GM12878 (cell line): ENCODE data around the gene TMCC2. TPM values are rescaled to one million over a fixed set of nuclear protein-coding genes. Genes with fewer than 3 reads are reported as not detected.

Source experiments
- ATAC-seq: fragments of 200-7000 bp; cut with Tn5 transposase; 3 replicates; pipeline ENCODE4 v1.9.1; 2020; ENCODE audit warnings: mild to moderate bottlenecking, moderate library complexity
- BruUV-seq: library from RNA; stranded (reverse); fragments of 400-500 nt; replicated peaks from 2 replicates; lab custom pipeline; 2021; lab: Mats Ljungman, UMichigan
- CTCF ChIA-PET: fragments of 300-600 bp; sonication (Branson Sonifier 250); formaldehyde crosslinking; extraction: SDS; loops from one replicate; lab custom pipeline; 2021; ENCODE audit warnings: inconsistent platforms; lab: Yijun Ruan, JAX
- POLR2A ChIA-PET: fragments of 350-600 bp; formaldehyde crosslinking; extraction: SDS; loops from one replicate; lab custom pipeline; 2021; ENCODE audit warnings: inconsistent platforms; lab: Charles Lee
- RAD21 ChIA-PET: fragments of 300-600 bp; sonication (Branson Sonifier 250); formaldehyde crosslinking; loops from one replicate; lab custom pipeline; 2023; ENCODE audit warnings: antibody characterized with exemption; ENCODE audit not compliant: unreplicated experiment; lab: Charles Lee
- SMC1A ChIA-PET: fragments of 300-600 bp; sonication (Branson Sonifier 250); formaldehyde crosslinking; loops from one replicate; lab custom pipeline; 2023; ENCODE audit not compliant: unreplicated experiment, uncharacterized antibody; lab: Charles Lee
- DNase-seq: peaks from one replicate; pipeline ENCODE4 v3.0.0-alpha.2; 2011; ENCODE audit warnings: low read depth, low spot score
- FAIRE-seq: peaks from 3 replicates; lab custom pipeline; 2011; peaks lifted over from hg19 to GRCh38; lab: Jason Lieb, UNC
- H2AFZ ChIP-seq: 2 replicates; pipeline ENCODE4 v1.6.0; 2011; ENCODE audit warnings: low read depth, low read length, control low read depth; ENCODE audit not compliant: control insufficient read depth
- H3K27ac ChIP-seq: 2 replicates; pipeline ENCODE4 v1.5.1; 2011; ENCODE audit warnings: control low read depth; ENCODE audit not compliant: control insufficient read depth, insufficient read depth
- H3K27me3 ChIP-seq, 2 experiments: replicated peaks in 1 of 2; 2 replicates each; pipeline versions ENCODE4 v1.6.0 to v1.6.1; 2011; ENCODE audit warnings: low read length in 1 of 2; ENCODE audit not compliant: control insufficient read depth in 2 of 2, insufficient read depth in 2 of 2
- H3K36me3 ChIP-seq, 2 experiments: 2 replicates each; pipeline ENCODE4 v1.5.1; 2011; ENCODE audit warnings: low read length in 1 of 2; ENCODE audit not compliant: control insufficient read depth in 2 of 2, insufficient read depth in 2 of 2
- H3K4me1 ChIP-seq: 2 replicates; pipeline ENCODE4 v1.6.1; 2011; ENCODE audit warnings: mild to moderate bottlenecking, low read length, moderate library complexity, mixed read lengths; ENCODE audit not compliant: control insufficient read depth, insufficient read depth
- H3K4me2 ChIP-seq: 2 replicates; pipeline ENCODE4 v1.6.0; 2011; ENCODE audit warnings: control low read depth; ENCODE audit not compliant: control insufficient read depth, insufficient read depth
- H3K4me3 ChIP-seq: fragments of 200-600 bp; sonication (generic); 2 replicates; pipeline ENCODE4 v1.5.1; 2016
- H3K79me2 ChIP-seq: 2 replicates; pipeline ENCODE4 v1.6.0; 2011; ENCODE audit warnings: low read length; ENCODE audit not compliant: control insufficient read depth, insufficient read depth
- H3K9ac ChIP-seq: 2 replicates; pipeline ENCODE4 v1.8.0; 2011; ENCODE audit warnings: low read length, control low read depth, mixed read lengths; ENCODE audit not compliant: control insufficient read depth, insufficient read depth
- H3K9me3 ChIP-seq: replicated peaks from 3 replicates; pipeline ENCODE4 v1.5.1; 2011; ENCODE audit warnings: mild to moderate bottlenecking, low read length; ENCODE audit not compliant: control insufficient read depth, insufficient read depth
- H4K20me1 ChIP-seq: 2 replicates; pipeline ENCODE4 v1.6.0; 2011; ENCODE audit not compliant: control insufficient read depth, insufficient read depth
- BACH1 ChIP-seq: fragments of 450-650 bp; IDR thresholded peaks from 2 replicates; pipeline ENCODE4 v1.6.1; 2017; ENCODE audit warnings: mild to moderate bottlenecking, borderline replicate concordance
- BCL11A ChIP-seq: IDR thresholded peaks from 2 replicates; pipeline ENCODE4 v1.6.1; 2011; ENCODE audit warnings: low read depth, low read length
- DPF2 ChIP-seq: fragments of 450-650 bp; IDR thresholded peaks from 2 replicates; pipeline ENCODE4 v1.6.1; 2017; ENCODE audit warnings: mild to moderate bottlenecking
- JUND ChIP-seq: IDR thresholded peaks from 2 replicates; pipeline ENCODE4 v1.6.1; 2012; ENCODE audit warnings: low read depth, mild to moderate bottlenecking, low read length, improper control_type of control experiment, moderate library complexity
- KLF5 ChIP-seq: fragments of 450-650 bp; IDR thresholded peaks from 2 replicates; pipeline ENCODE4 v1.6.1; 2014; ENCODE audit warnings: mild to moderate bottlenecking; ENCODE audit not compliant: partially characterized antibody
- MEF2A ChIP-seq: IDR thresholded peaks from 2 replicates; pipeline ENCODE4 v1.6.1; 2011; ENCODE audit warnings: low read depth, mild to moderate bottlenecking, low read length, moderate library complexity; ENCODE audit not compliant: insufficient read depth
- NFXL1 ChIP-seq: fragments of 450-650 bp; IDR thresholded peaks from 2 replicates; pipeline ENCODE4 v1.6.1; 2017; ENCODE audit warnings: antibody characterized with exemption, mild to moderate bottlenecking, borderline replicate concordance
- NFYA ChIP-seq: IDR thresholded peaks from 2 replicates; pipeline ENCODE4 v1.6.1; 2011; ENCODE audit warnings: low read depth, mild to moderate bottlenecking, low read length, improper control_type of control experiment, borderline replicate concordance
- PAX8 ChIP-seq: fragments of 450-650 bp; IDR thresholded peaks from 2 replicates; pipeline ENCODE4 v1.6.1; 2017; ENCODE audit warnings: mild to moderate bottlenecking, moderate library complexity
- PKNOX1 ChIP-seq: fragments of 450-650 bp; IDR thresholded peaks from 2 replicates; pipeline ENCODE4 v1.6.1; 2016; ENCODE audit warnings: mild to moderate bottlenecking
- POLR2A ChIP-seq: IDR thresholded peaks from 2 replicates; pipeline ENCODE4 v1.6.1; 2011; ENCODE audit warnings: low read depth, mild to moderate bottlenecking, low read length
- POLR2AphosphoS5 ChIP-seq: IDR thresholded peaks from 2 replicates; pipeline ENCODE4 v1.6.1; 2011; ENCODE audit warnings: mild to moderate bottlenecking, low read length, inconsistent platforms
- SIN3A ChIP-seq: IDR thresholded peaks from 2 replicates; pipeline ENCODE4 v1.6.1; 2012; ENCODE audit warnings: low read depth, low read length, improper control_type of control experiment
- SMAD5 ChIP-seq: IDR thresholded peaks from 2 replicates; pipeline ENCODE4 v1.6.1; 2016; ENCODE audit warnings: antibody characterized with exemption, low read depth
- SREBF1 ChIP-seq: IDR thresholded peaks from 2 replicates; pipeline ENCODE4 v1.6.1; 2012; ENCODE audit warnings: mild to moderate bottlenecking, low read length
- TCF12 ChIP-seq: IDR thresholded peaks from 2 replicates; pipeline ENCODE4 v1.6.1; 2011; ENCODE audit warnings: low read depth, mild to moderate bottlenecking, low read length
- YY1 ChIP-seq: IDR thresholded peaks from 2 replicates; pipeline ENCODE4 v1.6.1; 2011; ENCODE audit warnings: low read depth, mild to moderate bottlenecking, low read length
- WGBS: methylation state at CpG from one replicate; pipeline ENCODE4 v1.1.6; 2016; ENCODE audit warnings: low lambda C conversion rate; ENCODE audit not compliant: insufficient replicate concordance, insufficient coverage; ENCODE audit errors: missing lambda C conversion rate; 5-methylcytosine and 5-hydroxymethylcytosine counted together
- in situ Hi-C: fragments of 300-500 bp; cut with MboI; formaldehyde crosslinking; loops from 9 replicates; pipeline ENCODE4 v1.14.3; 2018; ENCODE audit warnings: mixed read lengths
- intact Hi-C: fragments of 100-400 bp; cut with micrococcal nuclease; formaldehyde crosslinking; loops from one replicate; pipeline ENCODE4 v1.14.2; 2022; ENCODE audit not compliant: unreplicated experiment
- polyA plus RNA-seq, 11 experiments: library from polyadenylated mRNA; depleted of rRNA in 4 of 11; unstranded in 6 of 11; stranded (reverse) in 5 of 11; fragments of >200 nt; fragmentation: Nextera tagmentation in 4 of 11; fragmentation: Illumina TruSeq in 1 of 11; extraction: Ambion mirVana in 4 of 11; extraction: Trizol in 1 of 11; gene quantifications; 1 replicate in 1 of 11; 2 replicates in 10 of 11; pipeline versions ENCODE4 v1.2.1 to v1.2.3, GENCODE V29; 2011 to 2016; ENCODE audit warnings: inconsistent platforms in 2 of 11, missing spikeins in 2 of 11, low read depth in 1 of 11
- total RNA-seq, 4 experiments: library from RNA; depleted of rRNA in 3 of 4; stranded (reverse); fragments of >200 nt in 3 of 4; fragmentation: Illumina TruSeq in 1 of 4; extraction: Trizol in 1 of 4; gene quantifications; 2 replicates each; pipeline versions ENCODE4 v1.2.1 to v1.2.3, GENCODE V29; 2013 to 2021
- TF ChIP-seq, protein P1 (sequence below): fragments of 450-650 bp; IDR thresholded peaks from 2 replicates; pipeline ENCODE4 v1.6.1; 2017; ENCODE audit warnings: mild to moderate bottlenecking, low read depth, inconsistent platforms; ENCODE audit not compliant: poor library complexity, severe bottlenecking
- TF ChIP-seq, protein P2 (sequence below), 3 experiments: IDR thresholded peaks in 2 of 3; conservative IDR thresholded peaks in 1 of 3; 2 replicates each; pipeline ENCODE4 v1.5.1; 2011; ENCODE audit warnings: low read depth in 3 of 3, low read length in 3 of 3, mild to moderate bottlenecking in 3 of 3, control low read depth in 2 of 3, moderate library complexity in 2 of 3, inconsistent platforms in 1 of 3, mixed read lengths in 1 of 3; ENCODE audit not compliant: control insufficient read depth in 2 of 3, insufficient read depth in 1 of 3; ENCODE audit errors: extremely low read depth in 1 of 3

Gene TMCC2
- total and polyA plus RNA-seq, 10 of the 15 experiments (the other 5 are each of a cell fraction or from before 2014, with no cell fraction given) = 0.06 to 2.3 (median 0.76) TPM

DNA sequence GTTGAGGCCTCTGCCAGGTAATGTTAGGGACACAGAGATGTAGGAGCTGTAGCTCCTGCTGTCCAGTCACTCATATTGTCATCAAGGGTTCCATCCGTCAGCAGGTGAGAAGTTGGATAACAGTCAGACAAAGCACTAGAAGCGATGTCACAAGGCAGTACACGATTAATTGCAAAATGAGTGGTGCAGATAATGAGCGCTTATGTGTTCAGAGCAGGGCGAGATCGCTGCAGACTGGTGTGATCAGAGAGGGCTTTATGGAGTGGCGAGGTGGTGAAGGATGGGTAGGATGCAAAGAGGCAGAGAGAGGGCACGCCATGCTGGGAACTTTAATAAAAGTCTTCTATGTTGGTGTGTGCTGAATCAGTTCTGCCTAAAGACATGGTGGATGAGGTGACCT lies 8.8 kb downstream of the TMCC2 start (continued):
- TF ChIP-seq, protein P1, sequence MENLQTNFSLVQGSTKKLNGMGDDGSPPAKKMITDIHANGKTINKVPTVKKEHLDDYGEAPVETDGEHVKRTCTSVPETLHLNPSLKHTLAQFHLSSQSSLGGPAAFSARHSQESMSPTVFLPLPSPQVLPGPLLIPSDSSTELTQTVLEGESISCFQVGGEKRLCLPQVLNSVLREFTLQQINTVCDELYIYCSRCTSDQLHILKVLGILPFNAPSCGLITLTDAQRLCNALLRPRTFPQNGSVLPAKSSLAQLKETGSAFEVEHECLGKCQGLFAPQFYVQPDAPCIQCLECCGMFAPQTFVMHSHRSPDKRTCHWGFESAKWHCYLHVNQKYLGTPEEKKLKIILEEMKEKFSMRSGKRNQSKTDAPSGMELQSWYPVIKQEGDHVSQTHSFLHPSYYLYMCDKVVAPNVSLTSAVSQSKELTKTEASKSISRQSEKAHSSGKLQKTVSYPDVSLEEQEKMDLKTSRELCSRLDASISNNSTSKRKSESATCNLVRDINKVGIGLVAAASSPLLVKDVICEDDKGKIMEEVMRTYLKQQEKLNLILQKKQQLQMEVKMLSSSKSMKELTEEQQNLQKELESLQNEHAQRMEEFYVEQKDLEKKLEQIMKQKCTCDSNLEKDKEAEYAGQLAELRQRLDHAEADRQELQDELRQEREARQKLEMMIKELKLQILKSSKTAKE = no peak
- no peak for TF ChIP-seq POLR2A
- TF ChIP-seq KLF5 = no peak
- TF ChIP-seq BACH1 = no peak
- TF ChIP-seq TCF12 = no peak
- TF ChIP-seq JUND = no peak
- no peak for TF ChIP-seq YY1
- no peak for TF ChIP-seq NFXL1

DNA sequence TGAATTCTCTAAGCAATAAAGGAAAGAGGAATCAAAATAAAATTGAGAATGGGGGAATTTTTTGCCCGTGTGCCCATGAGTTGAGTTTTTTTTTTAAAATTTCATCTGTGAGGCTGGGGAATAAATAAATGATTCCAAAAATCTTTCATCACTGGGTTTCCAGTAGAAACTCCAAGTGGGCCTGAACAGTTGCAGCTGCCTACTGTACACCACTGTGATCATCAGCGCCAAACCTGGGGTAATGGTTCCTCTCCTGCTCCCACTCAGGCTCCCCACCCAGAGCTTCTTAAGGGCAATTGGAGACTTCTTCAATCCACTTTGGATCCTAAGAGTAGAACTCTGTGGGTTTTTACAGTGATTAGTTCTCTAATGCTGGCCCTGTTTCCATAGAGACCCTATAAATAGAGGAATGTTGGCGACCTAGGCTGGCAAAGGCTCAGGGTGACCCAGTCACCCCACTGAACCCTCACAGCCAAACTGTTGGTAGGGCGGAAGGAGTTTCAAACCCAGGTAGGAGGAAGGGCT lies 9.3 kb downstream of the TMCC2 start:
- no peak for DNase-seq
- no TSS peak for BruUV-seq
- Histone ChIP-seq H4K20me1 (no peaks in the 10 kb centered on the region), H3K4me3 (no peak overlapping the region), H3K36me3 (no peaks in the 10 kb centered on the region), H3K79me2 (no peaks in the 10 kb centered on the region), H3K27ac (no peak overlapping the region), H3K9ac (no peak overlapping the region), H3K9me3 (no peaks in the 10 kb centered on the region), H2AFZ (no peak overlapping the region), H3K27me3 (no peaks in the 10 kb centered on the region; a peak in 1 of 4 replicates), H3K4me2 (no peak overlapping the region), H3K4me1 (peaks cover 24% of the 10 kb centered on the region)
- ChIA-PET POLR2A (interaction anchor here (1.5 to 3.1 kb wide), 3 partner anchors 8 to 51 kb away, joined by 4 to 20 read pairs (median 11); no protein-coding TSS in a partner anchor), CTCF (interaction anchor here (0.6 to 19.1 kb wide), 9 partner anchors 8 to 175 kb away, joined by 3 to 836 read pairs (median 3); partner anchors contain the start of gene TMCC2), SMC1A (interaction anchor here (1.3 to 11.7 kb wide), 5 partner anchors 8 to 88 kb away, joined by 5 to 154 read pairs (median 15); partner anchors contain the start of gene TMCC2), RAD21 (interaction anchor here (0.9 to 24.5 kb wide), 7 partner anchors 9 to 88 kb away, joined by 3 to 728 read pairs (median 4); partner anchors contain the start of gene TMCC2)
- no peak for FAIRE-seq
- intact Hi-C loops = no loop called here
- WGBS = 56% methylated on average over 4 of the region's 4 CpGs
- no peak for ATAC-seq
- in situ Hi-C loops = no loop called here
- TF ChIP-seq SIN3A (no peak), BCL11A (no peak), DPF2 (no peak), MEF2A (no peak), SREBF1 (no peak), PAX8 (no peak), SMAD5 (no peak), NFYA (no peak), PKNOX1 (no peak), POLR2AphosphoS5 (no peak)
- TF ChIP-seq, protein P2, sequence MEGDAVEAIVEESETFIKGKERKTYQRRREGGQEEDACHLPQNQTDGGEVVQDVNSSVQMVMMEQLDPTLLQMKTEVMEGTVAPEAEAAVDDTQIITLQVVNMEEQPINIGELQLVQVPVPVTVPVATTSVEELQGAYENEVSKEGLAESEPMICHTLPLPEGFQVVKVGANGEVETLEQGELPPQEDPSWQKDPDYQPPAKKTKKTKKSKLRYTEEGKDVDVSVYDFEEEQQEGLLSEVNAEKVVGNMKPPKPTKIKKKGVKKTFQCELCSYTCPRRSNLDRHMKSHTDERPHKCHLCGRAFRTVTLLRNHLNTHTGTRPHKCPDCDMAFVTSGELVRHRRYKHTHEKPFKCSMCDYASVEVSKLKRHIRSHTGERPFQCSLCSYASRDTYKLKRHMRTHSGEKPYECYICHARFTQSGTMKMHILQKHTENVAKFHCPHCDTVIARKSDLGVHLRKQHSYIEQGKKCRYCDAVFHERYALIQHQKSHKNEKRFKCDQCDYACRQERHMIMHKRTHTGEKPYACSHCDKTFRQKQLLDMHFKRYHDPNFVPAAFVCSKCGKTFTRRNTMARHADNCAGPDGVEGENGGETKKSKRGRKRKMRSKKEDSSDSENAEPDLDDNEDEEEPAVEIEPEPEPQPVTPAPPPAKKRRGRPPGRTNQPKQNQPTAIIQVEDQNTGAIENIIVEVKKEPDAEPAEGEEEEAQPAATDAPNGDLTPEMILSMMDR (IDR thresholded peaks at IDR 0.05 in 2 of 3, conservative IDR thresholded peaks at IDR 0.05 in 1 of 3; ENCODE audit: control insufficient read depth in 2 of 3, extremely low read depth in 1 of 3, insufficient read depth in 1 of 3, low read depth in 3 of 3, low read length in 3 of 3) = no peak
